H1 (cell line): ENCODE results near the gene OR2AE1. TPM values are rescaled to one million over a fixed set of nuclear protein-coding genes. Genes with fewer than 3 reads are reported as not detected.

Experiments used
- CTCF ChIA-PET: fragments of 300-600 bp; sonication (Branson Sonifier 250); formaldehyde crosslinking; loops from one replicate; lab custom pipeline; 2021; ENCODE audit not compliant: partially characterized antibody; lab: Charles Lee
- POLR2A ChIA-PET: fragments of 300-600 bp; sonication (Branson Sonifier 250); formaldehyde crosslinking; loops from one replicate; lab custom pipeline; 2021; ENCODE audit warnings: inconsistent platforms; ENCODE audit not compliant: partially characterized antibody; lab: Charles Lee
- DNase-seq, 2 experiments: peaks; one replicate each; pipeline versions ENCODE4 v3.0.0 to v3.0.0-alpha.2; 2010 to 2022; ENCODE audit warnings: low spot score in 2 of 2, low read depth in 1 of 2, mixed read lengths in 1 of 2
- FAIRE-seq: peaks from 2 replicates; lab custom pipeline; 2011; peaks lifted over from hg19 to GRCh38; lab: Jason Lieb, UNC
- H2AFZ ChIP-seq: 2 replicates; pipeline ENCODE4 v1.8.1; 2012; ENCODE audit warnings: low read length, inconsistent platforms
- H2AK5ac ChIP-seq: 2 replicates; pipeline ENCODE4 v1.6.1; 2013; ENCODE audit warnings: low read depth, low read length
- H2BK120ac ChIP-seq: replicated peaks from 2 replicates; pipeline ENCODE3; 2013; ENCODE audit warnings: low read depth, low read length, inconsistent platforms
- H2BK12ac ChIP-seq: 2 replicates; pipeline ENCODE4 v1.6.1; 2013; ENCODE audit warnings: low read depth, low read length
- H2BK15ac ChIP-seq: 2 replicates; pipeline ENCODE4 v1.6.1; 2013; ENCODE audit warnings: low read length
- H2BK20ac ChIP-seq: 2 replicates; pipeline ENCODE4 v1.6.1; 2013; ENCODE audit warnings: low read length
- H2BK5ac ChIP-seq: 2 replicates; pipeline ENCODE4 v1.6.1; 2013; ENCODE audit warnings: low read depth, low read length
- H3K14ac ChIP-seq: 2 replicates; pipeline ENCODE4 v1.6.1; 2013; ENCODE audit warnings: inconsistent platforms; ENCODE audit not compliant: insufficient read length
- H3K18ac ChIP-seq: 2 replicates; pipeline ENCODE4 v1.6.1; 2013; ENCODE audit warnings: low read length; ENCODE audit errors: extremely low read depth
- H3K23ac ChIP-seq: 2 replicates; pipeline ENCODE4 v1.6.1; 2013; ENCODE audit warnings: inconsistent platforms; ENCODE audit not compliant: insufficient read length
- H3K23me2 ChIP-seq: 2 replicates; pipeline ENCODE4 v1.6.1; 2013; ENCODE audit warnings: low read depth, low read length
- H3K27ac ChIP-seq: 2 replicates; pipeline ENCODE4 v1.6.1; 2011; ENCODE audit warnings: low read depth, low read length, inconsistent platforms
- H3K27me3 ChIP-seq, 4 experiments: replicated peaks in 1 of 4; 1 replicate in 1 of 4; 2 replicates in 3 of 4; pipeline versions ENCODE4 v1.6.1 to v1.8.1; 2011 to 2013; ENCODE audit warnings: low read length in 3 of 4, mild to moderate bottlenecking in 3 of 4, inconsistent platforms in 2 of 4, mixed read lengths in 2 of 4, moderate library complexity in 1 of 4; ENCODE audit not compliant: control insufficient read depth in 3 of 4, insufficient read depth in 3 of 4; ENCODE audit errors: extremely low read depth in 1 of 4
- H3K36me3 ChIP-seq, 4 experiments: 2 replicates each; pipeline versions ENCODE4 v1.6.1 to v1.8.1; 2011 to 2013; ENCODE audit warnings: mild to moderate bottlenecking in 4 of 4, low read length in 3 of 4, moderate library complexity in 2 of 4, control low read depth in 1 of 4, inconsistent platforms in 1 of 4; ENCODE audit not compliant: insufficient read depth in 4 of 4, control insufficient read depth in 2 of 4
- H3K4ac ChIP-seq: replicated peaks from 2 replicates; pipeline ENCODE3; 2013; ENCODE audit warnings: low read length, low read depth, mixed read lengths, inconsistent platforms; ENCODE audit not compliant: insufficient read length
- H3K4me1 ChIP-seq, 4 experiments: replicated peaks in 1 of 4; 1 replicate in 1 of 4; 2 replicates in 3 of 4; pipeline versions ENCODE4 v1.6.1 to v1.8.1; 2011 to 2013; ENCODE audit warnings: low read length in 3 of 4, inconsistent platforms in 2 of 4, mixed read lengths in 1 of 4; ENCODE audit not compliant: insufficient read depth in 4 of 4, control insufficient read depth in 3 of 4
- H3K4me2 ChIP-seq, 2 experiments: 2 replicates each; pipeline versions ENCODE4 v1.6.1 to v1.8.1; 2011 to 2013; ENCODE audit warnings: low read depth in 2 of 2, low read length in 2 of 2, control low read depth in 1 of 2, inconsistent platforms in 1 of 2, mild to moderate bottlenecking in 1 of 2; ENCODE audit not compliant: insufficient read depth in 1 of 2
- H3K4me3 ChIP-seq, 4 experiments: fragments of 200-600, 300-600 bp in 1 of 4; sonication (generic), shearing (Covaris generic), sonication (Bioruptor Twin) in 1 of 4; 2 replicates each; pipeline versions ENCODE4 v1.5.1 to v1.8.1; 2011 to 2016; ENCODE audit warnings: low read length in 4 of 4, low read depth in 3 of 4, control low read depth in 2 of 4, inconsistent platforms in 2 of 4, mild to moderate bottlenecking in 2 of 4, mixed read lengths in 1 of 4, moderate library complexity in 1 of 4; ENCODE audit not compliant: insufficient read depth in 2 of 4; ENCODE audit errors: extremely low read depth in 1 of 4
- H3K56ac ChIP-seq: replicated peaks from 2 replicates; pipeline ENCODE3; 2013; ENCODE audit warnings: low read depth, mild to moderate bottlenecking, mixed read lengths, low read length, inconsistent platforms; ENCODE audit not compliant: insufficient read length
- H3K79me1 ChIP-seq: 2 replicates; pipeline ENCODE4 v1.6.1; 2013; ENCODE audit warnings: low read depth, low read length, control low read depth
- H3K79me2 ChIP-seq, 2 experiments: 2 replicates each; pipeline versions ENCODE4 v1.6.1 to v1.8.1; 2012 to 2013; ENCODE audit warnings: low read length in 2 of 2, mild to moderate bottlenecking in 2 of 2, inconsistent platforms in 1 of 2; ENCODE audit not compliant: insufficient read depth in 2 of 2, control insufficient read depth in 1 of 2
- H3K9ac ChIP-seq, 4 experiments: replicated peaks in 1 of 4; 1 replicate in 1 of 4; 2 replicates in 3 of 4; pipeline versions ENCODE4 v1.6.1 to v1.8.1; 2011 to 2013; ENCODE audit warnings: low read depth in 3 of 4, low read length in 3 of 4, control low read depth in 2 of 4, mild to moderate bottlenecking in 2 of 4, moderate library complexity in 2 of 4, inconsistent platforms in 1 of 4; ENCODE audit errors: extremely low read depth in 1 of 4
- H3K9me3 ChIP-seq, 2 experiments: 2 replicates each; pipeline versions ENCODE4 v1.6.1 to v1.8.1; 2012 to 2013; ENCODE audit warnings: mild to moderate bottlenecking in 2 of 2, moderate library complexity in 2 of 2, control low read depth in 1 of 2, inconsistent platforms in 1 of 2, low read depth in 1 of 2, low read length in 1 of 2, mixed read lengths in 1 of 2; ENCODE audit not compliant: insufficient read depth in 2 of 2
- H4K20me1 ChIP-seq, 2 experiments: replicated peaks in 1 of 2; 2 replicates each; pipeline versions ENCODE3 to v1.8.1; 2011 to 2013; ENCODE audit warnings: inconsistent platforms in 2 of 2, low read length in 2 of 2, mild to moderate bottlenecking in 1 of 2; ENCODE audit not compliant: insufficient read depth in 2 of 2, control insufficient read depth in 1 of 2
- H4K5ac ChIP-seq: 2 replicates; pipeline ENCODE4 v1.6.1; 2013; ENCODE audit warnings: low read length, low read depth, mixed read lengths, inconsistent platforms; ENCODE audit not compliant: insufficient read length
- H4K8ac ChIP-seq: 2 replicates; pipeline ENCODE4 v1.8.0; 2013; ENCODE audit warnings: mild to moderate bottlenecking, moderate library complexity, low read length, inconsistent platforms; ENCODE audit not compliant: insufficient read depth; ENCODE audit errors: extremely low read depth
- H4K91ac ChIP-seq: replicated peaks from 2 replicates; pipeline ENCODE3; 2013; ENCODE audit warnings: low read length, mixed read lengths, inconsistent platforms; ENCODE audit not compliant: insufficient read length
- CBX8 ChIP-seq: fragments of 300-800, 300-1000 bp; sonication (generic); IDR thresholded peaks from 2 replicates; pipeline ENCODE4 v1.7.1; 2016; ENCODE audit warnings: low read depth, low read length, borderline replicate concordance
- EP300 ChIP-seq, 2 experiments: IDR thresholded peaks; 1 replicate in 1 of 2; 2 replicates in 1 of 2; pipeline ENCODE4 v1.6.1; 2011 to 2012; ENCODE audit warnings: low read depth in 2 of 2, low read length in 2 of 2, mild to moderate bottlenecking in 2 of 2, borderline replicate concordance in 1 of 2, inconsistent platforms in 1 of 2, moderate library complexity in 1 of 2
- EZH2 ChIP-seq: fragments of 200-600 bp; sonication (generic); IDR thresholded peaks from 2 replicates; pipeline ENCODE4 v1.7.1; 2012; ENCODE audit warnings: low read depth, mild to moderate bottlenecking, moderate library complexity, low read length, inconsistent platforms; ENCODE audit not compliant: severe bottlenecking
- HDAC6 ChIP-seq: IDR thresholded peaks from one replicate; pipeline ENCODE4 v1.7.1; 2012; ENCODE audit warnings: low read depth, mild to moderate bottlenecking, inconsistent platforms, low read length, moderate library complexity
- KDM4A ChIP-seq: IDR thresholded peaks from one replicate; pipeline ENCODE4 v1.7.1; 2012; ENCODE audit warnings: low read depth, mild to moderate bottlenecking, moderate library complexity, low read length, inconsistent platforms; ENCODE audit not compliant: severe bottlenecking
- SAP30 ChIP-seq: fragments of 300-600 bp; sonication (generic); IDR thresholded peaks from 2 replicates; pipeline ENCODE4 v1.7.1; 2012; ENCODE audit warnings: low read length, moderate library complexity, mild to moderate bottlenecking, inconsistent platforms; ENCODE audit not compliant: insufficient read depth, insufficient replicate concordance
- SP1 ChIP-seq: IDR thresholded peaks from 2 replicates; pipeline ENCODE4 v1.6.1; 2011; ENCODE audit warnings: low read depth, low read length
- SP2 ChIP-seq: IDR thresholded peaks from 2 replicates; pipeline ENCODE4 v1.6.1; 2012; ENCODE audit warnings: mild to moderate bottlenecking, low read length, inconsistent platforms
- SRF ChIP-seq: IDR thresholded peaks from 2 replicates; pipeline ENCODE4 v1.6.1; 2011; ENCODE audit warnings: mild to moderate bottlenecking, low read depth, low read length, moderate library complexity
- TAF1 ChIP-seq: IDR thresholded peaks from 2 replicates; pipeline ENCODE4 v1.6.1; 2011; ENCODE audit warnings: mild to moderate bottlenecking, low read depth, low read length
- WGBS, 2 experiments: shearing (Covaris generic) in 1 of 2; methylation state at CpG; one replicate each; pipeline versions ENCODE4 v1.1.6 to v1.1.7; 2013 to 2015; ENCODE audit warnings: low lambda C conversion rate in 2 of 2, mixed read lengths in 2 of 2, inconsistent platforms in 1 of 2, low coverage in 1 of 2, missing lambda C conversion rate in 1 of 2; ENCODE audit not compliant: insufficient replicate concordance in 2 of 2, insufficient coverage in 1 of 2, insufficient read length in 1 of 2; ENCODE audit errors: extremely low coverage in 1 of 2, missing lambda C conversion rate in 1 of 2; 5-methylcytosine and 5-hydroxymethylcytosine counted together
- polyA plus RNA-seq, 7 experiments: library from polyadenylated mRNA; depleted of rRNA in 3 of 7; stranded (reverse) in 5 of 7; unstranded in 2 of 7; fragments of >200 nt in 5 of 7; fragments of 200-250 nt in 2 of 7; gene quantifications; 1 replicate in 5 of 7; 2 replicates in 1 of 7; 4 replicates in 1 of 7; pipeline versions ENCODE4 v1.2.1 to v1.2.3, GENCODE V29; 2011 to 2013; ENCODE audit warnings: missing spikeins in 2 of 7, mixed read lengths in 2 of 7
- total RNA-seq: library from RNA; stranded (reverse); fragmentation: NEBNext Ultra II Directional; extraction: Animal tissue kit (Norgen Biotek cat#: 25700); gene quantifications from 2 replicates; pipeline ENCODE4 v1.2.1, GENCODE V29; 2021
- TF ChIP-seq, protein P1 (sequence below): IDR thresholded peaks from 2 replicates; pipeline ENCODE4 v1.6.1; 2011; ENCODE audit warnings: low read length, improper control_type of control experiment
- TF ChIP-seq, protein P2 (sequence below): IDR thresholded peaks from 2 replicates; pipeline ENCODE4 v1.6.1; 2012; ENCODE audit warnings: low read length, inconsistent platforms

OR2AE1 gene
- total and polyA plus RNA-seq, 2 of the 8 experiments (the other 6 are each of a cell fraction or from before 2014, with no cell fraction given) = not detected

DNA sequence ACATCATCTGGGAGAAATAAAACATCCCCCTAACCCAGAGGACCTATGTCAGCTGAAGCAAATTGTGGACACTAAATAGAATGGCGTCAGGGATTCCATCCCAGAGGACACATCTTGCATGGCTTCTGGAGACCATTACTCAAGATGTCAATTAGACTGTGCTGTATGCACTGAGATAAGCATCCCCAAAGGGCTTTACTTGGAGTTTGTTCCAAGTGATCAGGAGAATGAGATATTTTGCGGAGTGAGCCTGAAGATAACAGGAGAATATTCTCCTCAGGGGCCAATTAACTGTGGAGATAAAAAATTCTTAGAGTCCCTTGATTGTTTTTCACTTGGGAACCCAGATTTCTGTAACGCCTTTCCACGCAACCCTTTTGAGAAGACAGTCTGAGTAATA lies 4.5 kb upstream of the OR2AE1 start:
- Histone ChIP-seq H2BK120ac (no peak overlapping the region), H2AFZ (no peak overlapping the region), H2BK15ac (no peak overlapping the region), H4K5ac (no peak overlapping the region), H3K4me2 (no peak overlapping the region), H2BK12ac (no peak overlapping the region), H4K8ac (no peak overlapping the region), H4K91ac (no peak overlapping the region), H3K27ac (no peak overlapping the region), H3K27me3 (no peaks in the 10 kb centered on the region; a peak in 1 of 7 replicates), H2BK5ac (no peak overlapping the region), H3K9me3 (no peaks in the 10 kb centered on the region), H4K20me1 (no peaks in the 10 kb centered on the region), H3K23ac (no peak overlapping the region), H3K79me2 (no peaks in the 10 kb centered on the region), H3K23me2 (no peaks in the 10 kb centered on the region), H3K18ac (no peak overlapping the region), H3K4ac (no peak overlapping the region), H2BK20ac (no peak overlapping the region), H2AK5ac (no peak overlapping the region), H3K4me1 (no peaks in the 10 kb centered on the region), H3K36me3 (no peaks in the 10 kb centered on the region), H3K4me3 (no peak overlapping the region), H3K14ac (no peak overlapping the region), H3K79me1 (no peaks in the 10 kb centered on the region), H3K56ac (no peak overlapping the region), H3K9ac (no peak overlapping the region)
- ChIA-PET POLR2A (no interaction called here), CTCF (no interaction called here)
- DNase-seq (no peak), FAIRE-seq (no peak)
- 87% methylated on average over 4 of the region's 4 CpGs; no CpG with 5 or more reads in 1 of the 2 experiments for WGBS, 2 experiments
- TF ChIP-seq, protein P1, sequence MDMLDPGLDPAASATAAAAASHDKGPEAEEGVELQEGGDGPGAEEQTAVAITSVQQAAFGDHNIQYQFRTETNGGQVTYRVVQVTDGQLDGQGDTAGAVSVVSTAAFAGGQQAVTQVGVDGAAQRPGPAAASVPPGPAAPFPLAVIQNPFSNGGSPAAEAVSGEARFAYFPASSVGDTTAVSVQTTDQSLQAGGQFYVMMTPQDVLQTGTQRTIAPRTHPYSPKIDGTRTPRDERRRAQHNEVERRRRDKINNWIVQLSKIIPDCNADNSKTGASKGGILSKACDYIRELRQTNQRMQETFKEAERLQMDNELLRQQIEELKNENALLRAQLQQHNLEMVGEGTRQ = no peak
- no peak for TF ChIP-seq KDM4A
- no peak for TF ChIP-seq SRF
- TF ChIP-seq EZH2 = no peak
- TF ChIP-seq SP1 = no peak
- TF ChIP-seq CBX8 = no peak
- TF ChIP-seq, protein P2, sequence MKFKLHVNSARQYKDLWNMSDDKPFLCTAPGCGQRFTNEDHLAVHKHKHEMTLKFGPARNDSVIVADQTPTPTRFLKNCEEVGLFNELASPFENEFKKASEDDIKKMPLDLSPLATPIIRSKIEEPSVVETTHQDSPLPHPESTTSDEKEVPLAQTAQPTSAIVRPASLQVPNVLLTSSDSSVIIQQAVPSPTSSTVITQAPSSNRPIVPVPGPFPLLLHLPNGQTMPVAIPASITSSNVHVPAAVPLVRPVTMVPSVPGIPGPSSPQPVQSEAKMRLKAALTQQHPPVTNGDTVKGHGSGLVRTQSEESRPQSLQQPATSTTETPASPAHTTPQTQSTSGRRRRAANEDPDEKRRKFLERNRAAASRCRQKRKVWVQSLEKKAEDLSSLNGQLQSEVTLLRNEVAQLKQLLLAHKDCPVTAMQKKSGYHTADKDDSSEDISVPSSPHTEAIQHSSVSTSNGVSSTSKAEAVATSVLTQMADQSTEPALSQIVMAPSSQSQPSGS = no peak
- no peak for TF ChIP-seq TAF1
- no peak for TF ChIP-seq EP300 (IDR thresholded peaks at IDR 0.05; ENCODE audit: borderline replicate concordance in 1 of 2, low read depth in 2 of 2, low read length in 2 of 2)
- no peak for TF ChIP-seq SAP30
- TF ChIP-seq HDAC6 = no peak
- no peak for TF ChIP-seq SP2
